ENCODE measurements around the gene SYNPO.

SYNPO gene

DNA sequence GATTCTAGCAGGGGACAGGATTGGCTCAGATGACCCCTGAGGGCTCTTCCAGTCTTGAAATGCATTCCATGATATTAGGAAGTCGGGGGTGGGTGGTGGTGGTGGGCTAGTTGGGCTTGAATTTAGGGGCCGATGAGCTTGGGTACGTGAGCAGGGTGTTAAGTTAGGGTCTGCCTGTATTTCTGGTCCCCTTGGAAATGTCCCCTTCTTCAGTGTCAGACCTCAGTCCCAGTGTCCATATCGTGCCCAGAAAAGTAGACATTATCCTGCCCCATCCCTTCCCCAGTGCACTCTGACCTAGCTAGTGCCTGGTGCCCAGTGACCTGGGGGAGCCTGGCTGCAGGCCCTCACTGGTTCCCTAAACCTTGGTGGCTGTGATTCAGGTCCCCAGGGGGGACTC, 17.7 kb downstream of the SYNPO start:
- no peak for DNase-seq (ENCODE audit: low spot score)

GRCh38 chr5:150658699-150659265, 18.3 kb downstream of the SYNPO start:
- no peak for DNase-seq (ENCODE audit: low spot score)

GRCh38 chr5:150659360-150660107, 19.1 kb downstream of the SYNPO start:
- DNase-seq (ENCODE audit: low spot score): no peak

- no peak for DNase-seq (ENCODE audit: low spot score)
These were observed 19.8 kb downstream of the SYNPO start for GRCh38 chr5:150660108-150660831.

DNA sequence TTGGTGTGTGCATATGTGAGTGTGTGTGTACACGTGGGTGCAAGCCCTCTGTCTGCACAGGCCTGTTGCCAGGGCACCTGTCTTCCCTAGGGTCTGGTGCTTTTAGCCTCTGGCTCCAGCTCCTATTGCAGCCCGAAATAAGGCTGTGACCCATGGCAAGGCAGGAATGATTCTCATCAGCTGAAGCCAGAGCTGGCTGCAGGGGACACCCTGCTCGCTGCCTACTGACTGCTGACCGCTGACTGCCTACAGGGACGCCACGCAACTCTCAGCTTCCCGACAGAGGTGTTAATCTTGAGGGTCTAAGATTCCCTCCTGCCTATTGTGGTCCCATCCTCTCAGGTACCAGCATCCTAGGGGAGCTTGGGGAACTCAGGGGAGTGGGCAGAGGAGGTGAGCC, 20.6 kb downstream of the SYNPO start, which contains the start of gene MYOZ3:
TSS of gene MYOZ3 (plus strand) at position 166 of the 400 bp plus-strand sequence. CDS start 1,691 bp downstream, outside the sequence.
- DNase-seq (ENCODE audit: low spot score): no peak

GRCh38 chr5:150661821-150662596, 21.5 kb downstream of the SYNPO start:
- DNase-seq (ENCODE audit: low spot score): no peak

DNA sequence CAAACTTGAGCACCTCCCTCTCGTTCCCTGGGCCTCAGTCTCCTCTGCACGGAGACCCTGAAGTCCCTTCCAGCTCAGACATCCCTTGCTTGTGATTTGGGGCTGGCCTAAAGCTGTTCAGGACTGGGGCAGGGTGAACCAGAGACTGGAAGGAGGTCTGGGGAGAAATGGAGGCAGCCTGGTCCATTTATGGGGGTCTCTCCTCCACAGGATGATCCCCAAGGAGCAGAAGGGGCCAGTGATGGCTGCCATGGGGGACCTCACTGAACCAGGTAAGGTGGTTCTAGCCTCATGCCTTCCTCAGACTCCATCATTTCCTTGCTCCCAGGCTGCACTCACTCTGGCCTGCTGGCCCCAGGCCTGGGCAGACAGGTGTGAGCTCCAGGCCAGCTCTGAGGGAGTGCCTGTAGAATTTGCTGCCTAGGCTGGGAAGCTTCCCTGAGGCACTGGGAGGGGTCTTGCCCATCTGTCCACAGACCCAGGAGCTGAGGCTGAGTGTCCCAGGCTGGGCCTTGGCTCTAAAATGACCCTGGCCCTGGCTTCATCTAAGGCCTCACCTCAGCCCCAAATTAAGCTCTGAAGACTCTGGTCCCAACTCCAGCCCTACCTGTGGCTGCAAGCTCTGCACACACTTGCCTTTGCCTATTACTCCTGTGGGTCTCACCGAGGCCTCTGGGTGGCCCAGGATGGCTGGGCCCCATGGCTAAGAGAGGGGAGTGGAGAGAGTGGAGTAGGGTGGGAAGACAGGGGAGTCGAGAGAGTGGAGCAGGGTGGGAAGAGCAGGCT, 22.5 kb downstream of the SYNPO start:
- DNase-seq (ENCODE audit: low spot score): no peak

DNA sequence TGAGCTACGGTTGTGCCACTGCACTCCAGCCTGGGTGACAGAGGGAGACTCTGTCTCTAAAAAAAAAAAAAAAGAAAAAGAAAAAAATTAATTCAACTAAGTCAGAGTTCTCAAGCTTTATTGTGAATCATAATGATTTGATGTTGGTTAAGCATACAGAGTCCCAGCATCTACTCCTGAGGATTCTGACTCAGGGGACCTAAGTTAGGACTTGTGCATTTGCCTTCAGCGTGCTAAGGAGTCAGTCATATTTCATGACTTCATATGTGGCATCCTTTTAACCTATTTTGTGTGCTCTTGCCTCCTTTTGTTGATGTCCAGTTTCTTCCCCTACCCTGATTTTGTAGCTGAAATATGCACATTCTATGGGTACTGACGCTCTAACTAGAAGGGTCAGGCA, 23.5 kb downstream of the SYNPO start:
- DNase-seq (ENCODE audit: low spot score): no peak

DNA sequence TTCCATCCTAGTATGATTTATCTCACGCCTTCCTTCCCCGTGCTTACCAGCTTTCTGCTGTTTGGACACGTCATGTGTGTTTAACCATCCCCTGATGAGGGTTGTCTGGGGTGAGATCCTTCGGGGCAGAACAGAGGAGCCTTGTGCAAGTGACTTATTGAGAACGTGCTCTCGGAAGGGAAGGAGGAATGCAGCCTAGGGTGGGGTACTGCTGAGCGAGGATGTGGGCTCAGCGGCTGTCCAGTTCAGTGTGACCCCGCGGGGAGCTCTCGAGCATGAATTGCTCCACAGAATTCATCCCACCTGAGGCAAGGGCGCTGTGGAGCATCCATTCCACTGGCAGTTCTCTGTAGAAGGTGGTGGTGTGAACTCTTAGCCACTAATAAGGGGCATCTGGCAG, 24.6 kb downstream of the SYNPO start:
- no peak for DNase-seq (ENCODE audit: low spot score)

DNA sequence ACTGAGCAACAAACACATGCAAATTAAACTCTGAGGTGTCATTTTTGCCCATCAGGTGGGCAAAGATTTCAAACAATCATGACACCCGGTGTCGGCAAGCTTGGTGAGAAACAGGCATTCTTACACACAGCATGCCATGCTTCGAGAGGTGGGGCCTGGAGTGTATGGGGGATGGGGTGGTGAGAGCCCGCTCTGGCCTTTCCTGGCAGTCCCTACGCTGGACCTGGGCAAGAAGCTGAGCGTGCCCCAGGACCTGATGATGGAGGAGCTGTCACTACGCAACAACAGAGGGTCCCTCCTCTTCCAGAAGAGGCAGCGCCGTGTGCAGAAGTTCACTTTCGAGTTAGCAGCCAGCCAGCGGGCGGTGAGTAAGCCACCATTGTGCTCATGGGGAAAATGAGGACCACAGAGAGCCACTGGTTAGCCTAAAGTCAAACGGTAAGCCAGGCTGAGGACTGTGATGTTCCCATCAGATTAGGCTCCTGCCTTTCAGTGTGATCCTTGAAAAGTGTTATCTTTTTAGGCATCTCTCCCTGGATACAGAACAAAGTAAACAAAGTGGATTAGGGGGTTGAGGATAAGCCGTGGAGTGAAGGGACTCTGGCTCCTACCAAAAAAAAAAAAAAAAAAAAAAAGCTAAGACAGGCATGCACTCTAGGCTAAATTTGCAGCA, 30.0 kb downstream of the SYNPO start:
- no peak for DNase-seq (ENCODE audit: low spot score)

DNA sequence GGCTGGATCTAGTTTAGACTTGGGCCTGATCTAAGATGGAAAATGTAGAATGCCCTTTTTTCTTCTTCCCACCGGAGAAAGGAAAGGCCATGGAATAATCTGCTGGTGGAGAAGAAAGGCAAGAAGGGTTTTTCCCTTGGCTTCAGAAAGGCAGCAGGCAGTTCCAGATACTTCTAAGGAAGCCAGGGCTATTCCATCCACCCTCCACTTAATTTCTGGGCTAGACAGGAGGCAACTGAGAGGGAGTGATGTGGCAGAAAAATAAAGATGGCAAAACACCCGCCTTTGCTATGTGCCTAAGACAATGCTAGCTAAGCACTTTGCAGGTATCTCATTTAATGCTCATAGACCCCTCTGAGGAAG, 30.5 kb downstream of the SYNPO start:
- no peak for DNase-seq (ENCODE audit: low spot score)

DNA sequence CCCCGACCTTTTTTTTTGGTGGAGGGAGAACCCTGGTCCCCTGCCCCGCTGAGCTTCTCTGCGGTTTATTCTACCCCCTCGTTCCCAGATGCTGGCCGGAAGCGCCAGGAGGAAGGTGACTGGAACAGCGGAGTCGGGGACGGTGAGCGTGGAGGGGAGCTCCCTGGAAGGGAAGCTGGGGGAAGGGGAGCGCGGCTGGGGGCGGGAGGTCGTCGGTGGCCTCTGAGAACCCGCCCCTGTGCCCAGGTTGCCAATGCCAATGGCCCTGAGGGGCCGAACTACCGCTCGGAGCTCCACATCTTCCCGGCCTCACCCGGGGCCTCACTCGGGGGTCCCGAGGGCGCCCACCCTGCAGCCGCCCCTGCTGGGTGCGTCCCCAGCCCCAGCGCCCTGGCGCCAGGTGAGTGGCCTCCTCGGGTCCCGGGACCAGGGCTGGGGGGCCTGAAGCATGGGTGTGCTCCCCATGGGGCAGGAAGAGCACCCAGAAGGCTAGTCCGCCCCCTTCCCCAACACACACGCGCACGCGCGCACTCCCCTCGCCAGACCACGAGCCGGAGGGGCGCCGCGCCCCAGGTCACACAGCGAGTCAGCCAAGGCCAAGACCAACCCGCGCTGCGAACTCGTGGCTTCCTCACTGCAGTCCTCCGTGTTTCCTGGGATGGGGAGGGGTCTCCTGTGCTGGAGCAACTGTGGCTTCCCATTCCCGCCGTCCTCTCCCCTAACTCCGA, 31.2 kb downstream of the SYNPO start:
- DNase-seq (ENCODE audit: low spot score): no peak

DNA sequence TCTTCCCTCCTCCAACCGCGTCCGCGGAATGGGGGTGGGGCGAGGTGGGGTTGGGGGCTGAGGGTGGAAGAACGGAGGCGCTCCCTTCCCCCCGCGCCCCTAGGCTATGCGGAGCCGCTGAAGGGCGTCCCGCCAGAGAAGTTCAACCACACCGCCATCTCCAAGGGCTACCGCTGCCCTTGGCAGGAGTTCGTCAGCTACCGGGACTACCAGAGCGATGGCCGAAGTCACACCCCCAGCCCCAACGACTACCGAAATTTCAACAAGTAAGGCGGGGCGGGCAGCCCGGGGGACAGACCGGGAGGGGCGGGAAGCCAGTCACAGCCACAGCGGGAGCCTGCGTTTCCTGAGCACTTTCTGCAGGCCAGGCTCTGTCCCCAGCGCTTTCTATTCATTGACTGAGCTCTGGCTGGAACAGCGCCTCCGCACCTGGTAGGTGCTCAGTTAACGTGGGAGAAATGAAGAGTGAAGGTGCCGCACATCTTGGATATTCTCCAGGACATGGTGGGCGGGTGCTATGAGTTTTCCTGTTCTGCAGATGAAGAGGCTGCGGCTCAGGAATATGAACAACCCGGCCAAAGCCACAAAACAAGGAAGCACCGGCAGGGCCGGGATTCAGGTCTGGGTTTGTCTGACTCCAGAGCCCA, 31.9 kb downstream of the SYNPO start:
- DNase-seq (ENCODE audit: low spot score): no peak

- DNase-seq (ENCODE audit: low spot score): no peak
These were observed 32.4 kb downstream of the SYNPO start for GRCh38 chr5:150672884-150673275.

DNA sequence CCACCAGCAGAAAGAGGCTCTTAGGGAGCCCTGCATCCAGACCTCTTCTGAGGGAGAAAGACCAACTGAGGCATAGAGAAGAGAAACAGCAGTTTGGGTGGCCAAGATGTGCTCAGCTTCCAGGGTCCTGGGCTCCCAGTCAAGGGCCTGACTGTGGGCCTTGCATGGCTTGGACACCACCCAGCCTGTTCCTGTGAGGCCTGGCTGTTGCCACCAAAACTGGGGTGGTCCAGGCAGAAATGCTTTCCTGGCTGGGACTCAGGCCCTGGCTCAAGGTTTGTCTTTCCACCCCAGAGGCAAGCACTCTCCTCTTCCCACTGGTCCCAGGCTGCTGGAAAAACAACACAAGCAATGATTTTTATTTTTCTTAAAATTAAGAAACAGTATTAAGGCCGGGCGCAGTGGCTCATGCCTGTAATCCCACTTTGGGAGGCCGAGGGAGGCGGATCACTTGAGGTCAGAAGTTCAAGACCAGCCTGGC, 33.9 kb downstream of the SYNPO start:
- peak; percentile 43 for DNase-seq (ENCODE audit: low spot score)

DNA sequence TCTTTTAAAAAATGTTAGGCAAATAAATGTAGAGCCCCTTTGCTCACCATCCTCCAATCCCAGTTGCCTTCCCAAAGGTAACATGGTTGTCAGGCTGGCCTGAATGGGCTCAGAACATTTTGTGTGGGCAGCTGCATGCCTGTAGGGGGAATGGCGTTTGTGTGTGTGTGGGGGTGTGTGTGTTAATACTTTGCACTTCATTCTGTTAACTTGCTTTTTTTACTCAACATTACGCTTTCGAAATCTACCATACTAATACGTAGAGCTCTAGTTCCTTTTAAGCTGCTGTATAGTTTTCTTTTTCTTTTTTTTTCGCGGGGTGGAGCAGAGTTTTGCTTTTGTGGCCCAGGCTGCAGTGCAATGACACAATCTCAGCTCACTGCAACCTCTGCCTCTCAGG, 34.6 kb downstream of the SYNPO start:
- DNase-seq (ENCODE audit: low spot score): no peak

- DNase-seq (ENCODE audit: low spot score): no peak
These were observed 36.1 kb downstream of the SYNPO start for GRCh38 chr5:150676578-150676977.

GRCh38 chr5:150689120-150689519, 48.7 kb downstream of the SYNPO start:
- DNase-seq (ENCODE audit: low spot score): no peak

DNA sequence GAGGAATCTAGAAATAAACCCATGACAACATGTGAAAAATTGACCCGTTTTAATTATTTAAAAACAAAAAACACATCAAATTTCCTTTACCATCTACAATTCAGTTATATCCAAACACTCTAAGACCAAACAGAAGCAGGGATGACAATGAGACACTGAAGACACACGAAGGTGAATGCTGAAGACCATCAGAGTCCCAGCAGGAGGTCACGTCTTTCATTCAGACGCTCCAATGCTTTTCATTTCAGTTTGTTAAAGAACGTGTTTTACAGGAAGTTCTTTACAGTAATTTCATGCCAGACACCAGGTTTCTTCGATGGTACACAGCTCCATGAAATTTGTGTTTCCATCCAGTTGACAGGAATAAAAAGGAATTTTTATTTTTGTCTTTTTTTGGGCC, 50.3 kb downstream of the SYNPO start:
- no peak for DNase-seq (ENCODE audit: low spot score)

DNA sequence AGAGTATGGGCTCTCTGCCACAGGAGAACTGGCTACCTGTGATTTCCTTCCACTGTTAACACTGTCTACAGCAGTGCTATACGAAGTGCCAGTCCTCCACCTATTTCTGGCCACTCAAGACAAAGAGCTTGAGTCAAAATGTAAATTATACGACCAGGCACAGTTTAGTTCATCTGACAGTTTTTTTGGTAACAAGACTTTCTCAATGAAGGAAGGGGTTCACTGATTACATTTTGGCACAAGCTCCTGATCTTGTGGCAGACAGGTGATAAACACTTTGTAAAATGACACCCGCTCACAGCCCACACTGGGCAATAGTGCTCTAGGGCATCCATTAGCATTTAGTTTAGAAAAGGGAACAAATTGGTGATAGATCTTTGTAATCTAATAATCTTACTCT, 51.8 kb downstream of the SYNPO start:
- DNase-seq (ENCODE audit: low spot score): no peak
